ENCODE results near the gene TMEM63A. TPM values are rescaled to one million over a fixed set of nuclear protein-coding genes. Genes with fewer than 3 reads are reported as not detected.

The TMEM63A gene
- total RNA-seq, 1 experiment from 2014 or later: 31.4 TPM

GRCh38 chr1:225860107-225860506 lies 22.1 kb downstream of the TMEM63A start:
- in situ Hi-C loops (cut with HindIII; ENCODE audit: low pct_unique_long_range_greater_than_20kb, low sequenced_read_pairs) (no loop called here), intact Hi-C loops (cut with micrococcal nuclease; ENCODE audit: unreplicated experiment) (no loop called here)
- no peaks in the 10 kb centered on the region; the same call in 1 of the 2 replicates for H3K36me3 ChIP-seq (ENCODE audit: control insufficient read depth, insufficient read depth, low read length)
- no peaks in the 10 kb centered on the region for H3K9me3 ChIP-seq (ENCODE audit: control insufficient read depth, insufficient read depth, low read depth, low read length)
- ChIA-PET CTCF (no interaction called here), POLR2A (no interaction called here)
- H3K27ac ChIP-seq (ENCODE audit: low read length): no peak overlapping the region
- TF ChIP-seq TCF7L2 (IDR thresholded peaks at IDR 0.05; ENCODE audit: low read depth, low read length): no peak
- no peak for TF ChIP-seq POLR2AphosphoS5 (IDR thresholded peaks at IDR 0.05; ENCODE audit: low read depth, low read length)
- TF ChIP-seq, protein P1, sequence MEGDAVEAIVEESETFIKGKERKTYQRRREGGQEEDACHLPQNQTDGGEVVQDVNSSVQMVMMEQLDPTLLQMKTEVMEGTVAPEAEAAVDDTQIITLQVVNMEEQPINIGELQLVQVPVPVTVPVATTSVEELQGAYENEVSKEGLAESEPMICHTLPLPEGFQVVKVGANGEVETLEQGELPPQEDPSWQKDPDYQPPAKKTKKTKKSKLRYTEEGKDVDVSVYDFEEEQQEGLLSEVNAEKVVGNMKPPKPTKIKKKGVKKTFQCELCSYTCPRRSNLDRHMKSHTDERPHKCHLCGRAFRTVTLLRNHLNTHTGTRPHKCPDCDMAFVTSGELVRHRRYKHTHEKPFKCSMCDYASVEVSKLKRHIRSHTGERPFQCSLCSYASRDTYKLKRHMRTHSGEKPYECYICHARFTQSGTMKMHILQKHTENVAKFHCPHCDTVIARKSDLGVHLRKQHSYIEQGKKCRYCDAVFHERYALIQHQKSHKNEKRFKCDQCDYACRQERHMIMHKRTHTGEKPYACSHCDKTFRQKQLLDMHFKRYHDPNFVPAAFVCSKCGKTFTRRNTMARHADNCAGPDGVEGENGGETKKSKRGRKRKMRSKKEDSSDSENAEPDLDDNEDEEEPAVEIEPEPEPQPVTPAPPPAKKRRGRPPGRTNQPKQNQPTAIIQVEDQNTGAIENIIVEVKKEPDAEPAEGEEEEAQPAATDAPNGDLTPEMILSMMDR (IDR thresholded peaks at IDR 0.05): no peak
- TF ChIP-seq, protein P2, sequence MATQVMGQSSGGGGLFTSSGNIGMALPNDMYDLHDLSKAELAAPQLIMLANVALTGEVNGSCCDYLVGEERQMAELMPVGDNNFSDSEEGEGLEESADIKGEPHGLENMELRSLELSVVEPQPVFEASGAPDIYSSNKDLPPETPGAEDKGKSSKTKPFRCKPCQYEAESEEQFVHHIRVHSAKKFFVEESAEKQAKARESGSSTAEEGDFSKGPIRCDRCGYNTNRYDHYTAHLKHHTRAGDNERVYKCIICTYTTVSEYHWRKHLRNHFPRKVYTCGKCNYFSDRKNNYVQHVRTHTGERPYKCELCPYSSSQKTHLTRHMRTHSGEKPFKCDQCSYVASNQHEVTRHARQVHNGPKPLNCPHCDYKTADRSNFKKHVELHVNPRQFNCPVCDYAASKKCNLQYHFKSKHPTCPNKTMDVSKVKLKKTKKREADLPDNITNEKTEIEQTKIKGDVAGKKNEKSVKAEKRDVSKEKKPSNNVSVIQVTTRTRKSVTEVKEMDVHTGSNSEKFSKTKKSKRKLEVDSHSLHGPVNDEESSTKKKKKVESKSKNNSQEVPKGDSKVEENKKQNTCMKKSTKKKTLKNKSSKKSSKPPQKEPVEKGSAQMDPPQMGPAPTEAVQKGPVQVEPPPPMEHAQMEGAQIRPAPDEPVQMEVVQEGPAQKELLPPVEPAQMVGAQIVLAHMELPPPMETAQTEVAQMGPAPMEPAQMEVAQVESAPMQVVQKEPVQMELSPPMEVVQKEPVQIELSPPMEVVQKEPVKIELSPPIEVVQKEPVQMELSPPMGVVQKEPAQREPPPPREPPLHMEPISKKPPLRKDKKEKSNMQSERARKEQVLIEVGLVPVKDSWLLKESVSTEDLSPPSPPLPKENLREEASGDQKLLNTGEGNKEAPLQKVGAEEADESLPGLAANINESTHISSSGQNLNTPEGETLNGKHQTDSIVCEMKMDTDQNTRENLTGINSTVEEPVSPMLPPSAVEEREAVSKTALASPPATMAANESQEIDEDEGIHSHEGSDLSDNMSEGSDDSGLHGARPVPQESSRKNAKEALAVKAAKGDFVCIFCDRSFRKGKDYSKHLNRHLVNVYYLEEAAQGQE (IDR thresholded peaks at IDR 0.05; ENCODE audit: insufficient read depth in 1 of 2, low read depth in 2 of 2, low read length in 1 of 2): no peak
- no peak for TF ChIP-seq SIN3A (IDR thresholded peaks at IDR 0.05; ENCODE audit: borderline replicate concordance, insufficient read depth, low read depth, low read length)
- ATAC-seq (no peak), DNase-seq (ENCODE audit: low read depth, low spot score) (no peak)
- no peaks in the 10 kb centered on the region; the same call in 1 of the 2 replicates for H3K4me1 ChIP-seq (ENCODE audit: control insufficient read depth, insufficient read depth, low read length)
- no peak overlapping the region for H3K4me3 ChIP-seq (ENCODE audit: low read depth in 2 of 2, low read length in 2 of 2)
- BruUV-seq (replicated peaks): no TSS peak
- H3K27me3 ChIP-seq (ENCODE audit: control insufficient read depth, insufficient read depth, low read length): no peaks in the 10 kb centered on the region

GRCh38 chr1:225859151-225859550 lies 23.0 kb downstream of the TMEM63A start:
- Histone ChIP-seq H3K4me1 (ENCODE audit: control insufficient read depth, insufficient read depth, low read length) (no peaks in the 10 kb centered on the region; the same call in 1 of the 2 replicates), H3K27me3 (ENCODE audit: control insufficient read depth, insufficient read depth, low read length) (no peaks in the 10 kb centered on the region), H3K9me3 (ENCODE audit: control insufficient read depth, insufficient read depth, low read depth, low read length) (no peaks in the 10 kb centered on the region), H3K4me3 (ENCODE audit: low read depth in 2 of 2, low read length in 2 of 2) (no peak overlapping the region), H3K27ac (ENCODE audit: low read length) (no peak overlapping the region), H3K36me3 (ENCODE audit: control insufficient read depth, insufficient read depth, low read length) (no peaks in the 10 kb centered on the region; the same call in 1 of the 2 replicates)
- TF ChIP-seq, protein P2 (IDR thresholded peaks at IDR 0.05; ENCODE audit: insufficient read depth in 1 of 2, low read depth in 2 of 2, low read length in 1 of 2): no peak
- TF ChIP-seq TCF7L2 (IDR thresholded peaks at IDR 0.05; ENCODE audit: low read depth, low read length): no peak
- no peak for TF ChIP-seq POLR2AphosphoS5 (IDR thresholded peaks at IDR 0.05; ENCODE audit: low read depth, low read length)
- no peak for TF ChIP-seq SIN3A (IDR thresholded peaks at IDR 0.05; ENCODE audit: borderline replicate concordance, insufficient read depth, low read depth, low read length)
- TF ChIP-seq, protein P1 (IDR thresholded peaks at IDR 0.05): no peak
- BruUV-seq (replicated peaks): no TSS peak
- ChIA-PET CTCF (no interaction called here), POLR2A (no interaction called here)
- ATAC-seq: no peak
- intact Hi-C loops (cut with micrococcal nuclease; ENCODE audit: unreplicated experiment): no loop called here
- in situ Hi-C loops (cut with HindIII; ENCODE audit: low pct_unique_long_range_greater_than_20kb, low sequenced_read_pairs): no loop called here
- DNase-seq (ENCODE audit: low read depth, low spot score): no peak

Measured in Panc1 (cell line).